ENCODE data around the gene SPDYE6. TPM values are rescaled to one million over a fixed set of nuclear protein-coding genes. Genes with fewer than 3 reads are reported as not detected.
"Not testable (repeated sequence)": the region's sequence is repeated elsewhere in the genome, so short reads cannot be mapped to it uniquely, and the experiment has no call there.

Gene SPDYE6, protein sequence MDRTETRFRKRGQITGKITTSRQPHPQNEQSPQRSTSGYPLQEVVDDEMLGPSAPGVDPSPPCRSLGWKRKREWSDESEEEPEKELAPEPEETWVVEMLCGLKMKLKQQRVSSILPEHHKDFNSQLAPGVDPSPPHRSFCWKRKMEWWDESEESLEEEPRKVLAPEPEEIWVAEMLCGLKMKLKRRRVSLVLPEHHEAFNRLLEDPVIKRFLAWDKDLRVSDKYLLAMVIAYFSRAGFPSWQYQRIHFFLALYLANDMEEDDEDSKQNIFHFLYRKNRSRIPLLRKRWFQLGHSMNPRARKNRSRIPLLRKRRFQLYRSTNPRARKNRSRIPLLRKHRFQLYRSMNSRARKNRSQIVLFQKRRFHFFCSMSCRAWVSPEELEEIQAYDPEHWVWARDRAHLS
- 0.85 TPM for polyA plus RNA-seq (2013, experiment 1 of 2; ENCODE audit: insufficient read length)
- 0.51 TPM for polyA plus RNA-seq (2013, experiment 2 of 2; ENCODE audit: insufficient read length)

DNA sequence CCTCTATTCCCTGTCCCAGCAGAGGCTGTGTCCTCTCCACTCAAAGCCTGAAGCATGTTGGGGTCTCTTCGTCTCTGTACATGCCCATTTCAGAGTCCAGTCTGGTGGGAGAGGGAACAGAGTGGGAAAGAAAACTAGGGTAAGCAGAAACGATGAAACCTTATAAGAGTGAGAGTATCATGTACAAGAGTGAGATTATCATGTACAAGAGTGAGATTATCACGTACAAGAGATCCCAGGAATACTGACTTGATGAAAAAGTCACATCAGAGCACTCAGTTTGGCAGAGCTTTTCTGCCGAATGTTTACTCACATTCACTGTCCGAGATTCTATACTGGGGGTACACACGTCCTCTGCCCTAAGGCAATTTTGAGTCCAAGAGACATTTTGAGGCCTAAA, at the start of gene SPDYE6:
Gene SPDYE6 (minus strand): TSS at position 101 of the 400 bp plus-strand sequence. CDS start 421 bp downstream, outside the sequence.
- DNase-seq: not testable (repeated sequence)

GRCh38 chr7:102404862-102405188, 48.6 kb upstream of the SPDYE6 start:
- DNase-seq: not testable (repeated sequence)

GRCh38 chr7:102404005-102404861, 48.0 kb upstream of the SPDYE6 start:
- DNase-seq: peak; percentile 34

DNA sequence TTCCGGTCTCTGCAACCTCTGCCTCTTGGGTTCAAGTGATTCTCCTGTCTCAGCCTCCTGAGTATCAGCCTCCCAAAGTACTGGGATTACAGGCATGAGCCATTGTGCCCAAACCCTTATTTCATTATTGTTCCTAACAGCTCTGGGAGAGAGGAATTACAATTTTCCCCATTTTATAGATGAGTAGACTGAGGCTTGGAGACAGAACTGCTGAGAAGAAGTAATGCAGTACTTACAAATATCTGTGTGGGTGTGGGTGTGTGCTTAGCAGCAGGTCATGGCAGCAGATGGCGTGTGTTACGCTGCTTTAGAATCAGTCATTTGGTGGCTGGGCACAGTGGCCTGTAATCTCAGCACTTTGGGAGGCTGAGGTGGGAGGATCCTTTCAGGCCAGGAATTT, 47.3 kb upstream of the SPDYE6 start:
- no peak for DNase-seq

GRCh38 chr7:102400360-102400759, 44.1 kb upstream of the SPDYE6 start:
- DNase-seq: no peak

DNA sequence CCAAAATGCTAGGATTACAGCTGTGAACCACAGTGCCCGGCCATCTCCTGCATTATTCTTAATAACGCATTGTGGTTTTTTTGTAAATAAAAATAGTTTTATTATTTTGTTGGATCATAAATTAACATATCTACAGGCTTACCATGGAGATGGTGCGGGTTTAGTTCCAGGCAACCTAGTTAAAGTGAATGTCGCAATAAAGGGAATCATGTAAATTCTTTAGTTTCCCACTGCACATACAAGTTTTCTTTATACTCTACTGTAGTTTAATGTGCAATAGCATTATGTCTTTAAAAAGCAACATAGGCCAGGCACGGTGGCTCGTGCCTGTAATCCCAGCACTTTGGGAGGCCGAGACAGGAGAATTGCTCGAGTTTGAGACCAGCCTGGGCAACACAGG, 42.3 kb upstream of the SPDYE6 start:
- DNase-seq: no peak

DNA sequence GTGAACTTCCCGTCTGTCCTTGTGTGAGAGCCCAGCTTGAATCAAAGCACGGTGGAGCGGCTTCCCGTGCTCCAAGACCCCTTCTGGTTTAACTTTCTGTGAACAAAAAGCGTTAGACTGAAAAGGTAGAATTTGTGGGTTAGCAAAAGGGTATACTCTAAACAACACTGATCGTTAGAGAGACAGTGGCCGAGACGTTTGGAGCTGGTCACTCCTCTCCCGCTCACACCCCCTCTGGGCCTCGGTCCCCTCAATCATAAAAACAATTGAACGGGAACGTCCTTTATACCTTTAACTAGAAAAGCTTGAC, 40.4 kb upstream of the SPDYE6 start:
- DNase-seq: no peak

DNA sequence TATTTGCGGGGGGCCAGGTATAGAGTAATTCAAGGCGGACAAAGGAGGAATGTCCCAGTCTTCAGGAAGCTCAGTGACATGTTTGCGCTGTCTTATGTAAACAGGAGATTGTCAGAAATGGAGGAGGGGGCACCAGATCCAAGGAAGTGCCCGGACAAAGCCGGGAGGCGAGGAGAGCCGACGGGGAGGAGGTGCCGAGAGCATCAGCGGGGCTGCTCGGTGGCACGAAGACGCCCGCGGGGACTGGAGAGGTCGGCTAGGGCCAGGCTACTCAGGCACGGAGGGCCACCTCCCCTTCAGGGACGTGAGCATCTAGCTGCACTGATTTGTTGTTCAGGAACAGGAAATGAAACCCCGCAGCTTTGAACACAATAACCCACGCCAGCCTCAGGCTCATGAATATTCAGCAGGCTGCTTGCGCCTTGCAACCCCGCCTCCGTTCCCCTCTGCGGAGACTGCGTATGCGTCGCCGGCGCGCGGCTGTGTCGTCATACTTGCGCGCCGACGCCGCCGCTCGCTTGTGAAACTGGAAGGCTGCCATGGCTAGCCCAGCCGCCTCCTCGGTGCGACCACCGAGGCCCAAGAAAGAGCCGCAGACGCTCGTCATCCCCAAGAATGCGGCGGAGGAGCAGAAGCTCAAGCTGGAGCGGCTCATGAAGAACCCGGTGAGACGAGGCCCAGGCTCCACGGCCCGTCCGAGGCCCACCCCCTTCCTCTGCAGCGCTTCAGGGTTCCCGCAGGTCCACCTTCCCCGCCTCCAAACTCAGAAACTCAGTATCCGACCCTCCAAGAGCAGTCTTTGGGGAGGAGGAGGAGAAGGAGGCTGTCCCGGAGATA, 39.8 kb upstream of the SPDYE6 start, which contains the start of gene PRKRIP1:
Gene PRKRIP1 (plus strand): TSS at position 491 of the 837 bp plus-strand sequence. CDS start 49 bp downstream, at position 540.
- peak; percentile 90 for DNase-seq

DNA sequence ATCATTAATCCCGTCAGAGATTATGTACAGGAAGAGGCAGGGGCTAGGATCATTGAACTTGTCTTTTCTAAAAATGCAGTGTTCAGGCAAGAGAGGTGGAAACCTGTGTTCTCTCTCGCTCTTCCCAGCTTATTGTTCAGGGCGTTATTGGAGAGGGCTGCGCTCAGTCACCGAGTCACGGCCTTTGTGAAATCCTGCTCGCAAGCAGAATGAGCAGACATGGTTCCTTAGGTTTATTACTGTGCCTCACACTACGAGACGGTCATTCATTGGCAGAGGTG, 39.3 kb upstream of the SPDYE6 start:
- no peak for DNase-seq

GRCh38 chr7:102393467-102393866, 37.2 kb upstream of the SPDYE6 start:
- no peak for DNase-seq

- no peak for DNase-seq
Measured at GRCh38 chr7:102392330-102392729, 36.1 kb upstream of the SPDYE6 start.

- peak; percentile 65 for DNase-seq
Measured at GRCh38 chr7:102390697-102391484, 34.6 kb upstream of the SPDYE6 start.

DNA sequence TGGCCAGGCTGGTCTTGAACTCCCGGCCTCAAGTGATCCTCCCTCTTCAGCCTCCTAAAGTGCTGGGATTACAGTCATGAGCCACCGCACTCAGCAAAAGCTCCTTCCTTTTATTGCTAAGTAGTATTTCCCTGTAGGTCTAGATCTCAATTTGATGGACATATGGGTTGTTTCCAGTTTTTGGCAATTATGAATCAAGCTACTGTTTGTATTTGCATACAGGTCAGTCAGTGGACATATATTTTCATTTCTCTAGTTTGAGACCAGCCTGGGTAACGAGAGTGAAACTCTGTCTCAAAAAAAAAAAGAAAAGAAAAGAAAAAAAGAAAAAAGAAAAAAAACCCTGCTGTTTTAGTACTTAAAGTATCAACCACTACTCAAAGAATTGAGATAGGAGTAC, 33.6 kb upstream of the SPDYE6 start:
- no peak for DNase-seq

DNA sequence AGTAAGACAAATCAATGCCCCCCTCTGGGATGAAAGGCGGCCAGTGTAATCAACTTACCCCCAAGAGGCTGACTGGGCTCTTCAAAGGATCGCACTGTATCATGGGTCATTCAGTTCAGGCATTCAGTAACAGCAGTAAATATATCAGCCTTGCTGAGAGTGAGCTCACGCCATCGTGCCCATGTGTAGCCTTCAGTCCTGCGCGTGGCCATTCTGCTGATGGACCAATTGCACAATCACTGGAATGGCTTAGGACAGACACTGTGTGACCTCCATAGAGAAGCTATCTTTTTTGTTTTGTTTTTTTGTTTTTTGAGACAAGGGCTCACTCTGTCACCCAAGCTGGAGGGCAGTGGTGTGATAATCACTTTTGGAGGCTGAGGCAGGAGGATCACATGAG, 30.8 kb upstream of the SPDYE6 start:
- DNase-seq: no peak

- not testable (repeated sequence) for DNase-seq
Measured at GRCh38 chr7:102381696-102382425, 25.6 kb upstream of the SPDYE6 start.

- DNase-seq: not testable (repeated sequence)
Measured at GRCh38 chr7:102380837-102381236, 24.6 kb upstream of the SPDYE6 start.

GRCh38 chr7:102376964-102377466, 20.8 kb upstream of the SPDYE6 start:
- DNase-seq: no peak

DNA sequence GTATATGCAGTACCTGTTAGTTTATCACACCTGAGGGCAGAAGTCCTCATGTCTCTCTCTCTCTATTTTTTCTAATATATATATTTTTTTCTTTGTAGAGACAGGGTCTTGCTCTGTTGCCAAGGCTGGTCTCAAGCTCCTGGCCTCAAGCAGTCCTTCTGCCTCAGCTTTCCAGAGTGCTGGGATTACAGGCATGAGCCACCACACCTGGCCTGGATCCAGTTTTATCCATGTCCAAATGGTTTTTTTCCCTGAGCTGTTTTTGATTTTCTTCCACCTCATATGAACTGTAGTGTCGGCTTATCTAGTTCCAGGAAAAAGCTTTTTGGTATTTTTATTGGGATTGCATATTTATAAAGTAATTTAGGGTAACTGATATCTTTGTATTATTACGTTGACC, 16.6 kb upstream of the SPDYE6 start:
- DNase-seq: not testable (repeated sequence)

DNA sequence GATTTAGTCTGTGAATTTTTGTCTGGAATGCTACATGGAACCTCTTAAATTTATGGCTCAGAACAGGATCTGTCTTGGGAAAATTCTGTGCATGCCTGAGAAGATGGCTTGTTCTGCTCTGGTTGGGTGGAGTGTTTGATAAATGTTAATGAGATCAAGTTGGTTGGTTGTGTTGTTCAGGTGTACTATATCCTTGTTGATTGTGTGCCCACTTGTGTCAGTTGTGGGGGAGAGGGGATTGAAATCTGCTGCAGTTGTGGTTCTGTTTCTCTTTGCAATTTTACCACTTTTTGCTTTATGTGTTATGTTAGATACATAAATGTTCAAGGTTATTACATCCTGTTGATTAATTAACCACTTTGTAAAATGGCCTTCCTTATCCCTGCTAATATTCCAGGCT, 13.8 kb upstream of the SPDYE6 start:
- not testable (repeated sequence) for DNase-seq

- not testable (repeated sequence) for DNase-seq
Measured at GRCh38 chr7:102365390-102365789, 9.1 kb upstream of the SPDYE6 start.

GRCh38 chr7:102364394-102364886, 8.2 kb upstream of the SPDYE6 start:
- not testable (repeated sequence) for DNase-seq

All from fibroblast of skin of abdomen (primary cell).